SJSA1 (cell line): ENCODE data around the gene FZD8. TPM values are rescaled to one million over a fixed set of nuclear protein-coding genes. Genes with fewer than 3 reads are reported as not detected.

ENCODE experiments used
- DNase-seq, 2 experiments: peaks; one replicate each; pipeline ENCODE4 v3.0.0-alpha.2; 2015 to 2020; ENCODE audit warnings: low spot score in 2 of 2, low read depth in 1 of 2
- H3K27ac ChIP-seq: fragments of 250-450 bp; sonication (Bioruptor Pico); 2 replicates; pipeline ENCODE4 v1.5.1; 2020; ENCODE audit warnings: mild to moderate bottlenecking, moderate library complexity
- H3K27me3 ChIP-seq: fragments of 250-450 bp; sonication (Bioruptor Pico); replicated peaks from 2 replicates; pipeline ENCODE4 v1.5.1; 2020; ENCODE audit warnings: mild to moderate bottlenecking, moderate library complexity
- H3K36me3 ChIP-seq: fragments of 250-450 bp; sonication (Bioruptor Pico); 2 replicates; pipeline ENCODE4 v1.5.1; 2020; ENCODE audit warnings: mild to moderate bottlenecking
- H3K4me1 ChIP-seq: fragments of 250-450 bp; sonication (Bioruptor Pico); replicated peaks from 2 replicates; pipeline ENCODE4 v1.6.1; 2021; ENCODE audit warnings: mild to moderate bottlenecking
- H3K4me3 ChIP-seq: fragments of 250-450 bp; sonication (Bioruptor Pico); 2 replicates; pipeline ENCODE4 v1.5.1; 2020; ENCODE audit warnings: mild to moderate bottlenecking
- H3K9me3 ChIP-seq: fragments of 250-450 bp; sonication (Bioruptor Pico); replicated peaks from 2 replicates; pipeline ENCODE4 v1.5.1; 2020; ENCODE audit warnings: mild to moderate bottlenecking
- total RNA-seq: library from RNA; depleted of rRNA; stranded (reverse); fragments of >200 nt; shearing (Covaris generic); gene quantifications from 2 replicates; pipeline ENCODE4 v1.2.3, GENCODE V29; 2014

Gene FZD8
- total RNA-seq, 1 experiment from 2014 or later, result 15.7 TPM

- Histone ChIP-seq H3K36me3 (peaks cover 25% of the 10 kb centered on the region), H3K4me1 (peaks cover 22% of the 10 kb centered on the region), H3K27me3 (no peaks in the 10 kb centered on the region), H3K9me3 (peaks cover 5% of the 10 kb centered on the region; the same call in 1 of the 2 replicates), H3K4me3 (no peak overlapping the region), H3K27ac (no peak overlapping the region)
- DNase-seq, result no peak
Measured at GRCh38 chr10:35638101-35638500, 4.0 kb downstream of the FZD8 start.

GRCh38 chr10:35637462-35637861, 4.6 kb downstream of the FZD8 start:
- Histone ChIP-seq H3K9me3 (peaks cover 5% of the 10 kb centered on the region; the same call in 1 of the 2 replicates), H3K27me3 (no peaks in the 10 kb centered on the region), H3K36me3 (peaks cover 25% of the 10 kb centered on the region), H3K4me1 (peaks cover 15% of the 10 kb centered on the region), H3K27ac (no peak overlapping the region), H3K4me3 (no peak overlapping the region)
- DNase-seq, result no peak

GRCh38 chr10:35636956-35637355, 5.1 kb downstream of the FZD8 start:
- Histone ChIP-seq H3K4me3 (no peak overlapping the region), H3K9me3 (peaks cover 5% of the 10 kb centered on the region; the same call in 1 of the 2 replicates), H3K27me3 (no peaks in the 10 kb centered on the region)

GRCh38 chr10:35635576-35635975, 6.5 kb downstream of the FZD8 start:
- peak; percentile 66 to 67 for DNase-seq
- Histone ChIP-seq H3K4me1 (peaks cover 10% of the 10 kb centered on the region), H3K36me3 (peaks cover 15% of the 10 kb centered on the region), H3K9me3 (no peaks in the 10 kb centered on the region; the same call in 1 of the 2 replicates), H3K4me3 (no peak overlapping the region), H3K27me3 (no peaks in the 10 kb centered on the region), H3K27ac (no peak overlapping the region)

More at GRCh38 chr10:35636956-35637355, 5.1 kb downstream of the FZD8 start:
- Histone ChIP-seq H3K36me3 (peaks cover 25% of the 10 kb centered on the region), H3K27ac (no peak overlapping the region), H3K4me1 (peaks cover 14% of the 10 kb centered on the region)
- DNase-seq, result no peak

- Histone ChIP-seq H3K36me3 (peaks cover 5% of the 10 kb centered on the region), H3K27ac (no peak overlapping the region), H3K4me1 (0 out of 2 replicates have a peak, but pooled peaks cover 3% of the 10 kb centered on the region), H3K9me3 (no peaks in the 10 kb centered on the region; the same call in 1 of the 2 replicates), H3K27me3 (no peaks in the 10 kb centered on the region), H3K4me3 (no peak overlapping the region)
- no peak for DNase-seq
Measured at GRCh38 chr10:35633006-35633980, 8.8 kb downstream of the FZD8 start.

- H3K27ac ChIP-seq, result no peak overlapping the region
- no peaks in the 10 kb centered on the region; the same call in 1 of the 2 replicates for H3K9me3 ChIP-seq
- peaks cover 6% of the 10 kb centered on the region for H3K4me1 ChIP-seq
- no peaks in the 10 kb centered on the region for H3K36me3 ChIP-seq
- no peak for DNase-seq
- no peaks in the 10 kb centered on the region for H3K27me3 ChIP-seq
- no peak overlapping the region for H3K4me3 ChIP-seq
Measured at GRCh38 chr10:35632027-35632426, 10.1 kb downstream of the FZD8 start.

- no peaks in the 10 kb centered on the region for H3K36me3 ChIP-seq
- peaks cover 11% of the 10 kb centered on the region for H3K4me1 ChIP-seq
- DNase-seq, result no peak
- H3K27ac ChIP-seq, result no peak overlapping the region
- no peaks in the 10 kb centered on the region; the same call in 1 of the 2 replicates for H3K9me3 ChIP-seq
- no peaks in the 10 kb centered on the region for H3K27me3 ChIP-seq
- no peak overlapping the region for H3K4me3 ChIP-seq
Measured at GRCh38 chr10:35631404-35631803, 10.7 kb downstream of the FZD8 start.

GRCh38 chr10:35626971-35627507, 15.1 kb downstream of the FZD8 start:
- H3K27ac ChIP-seq, result no peak overlapping the region; the same call in 1 of the 2 replicates
- DNase-seq, result no peak
- H3K36me3 ChIP-seq, result no peaks in the 10 kb centered on the region
- no peaks in the 10 kb centered on the region for H3K27me3 ChIP-seq
- H3K9me3 ChIP-seq, result no peaks in the 10 kb centered on the region
- H3K4me3 ChIP-seq, result no peak overlapping the region
- peaks cover 8% of the 10 kb centered on the region for H3K4me1 ChIP-seq

- no peak overlapping the region for H3K4me3 ChIP-seq
- no peaks in the 10 kb centered on the region for H3K9me3 ChIP-seq
- H3K36me3 ChIP-seq, result no peaks in the 10 kb centered on the region
- H3K4me1 ChIP-seq, result no peaks in the 10 kb centered on the region
- H3K27me3 ChIP-seq, result no peaks in the 10 kb centered on the region; the same call in 1 of the 2 replicates
- DNase-seq, result no peak
- H3K27ac ChIP-seq, result no peak overlapping the region
Measured at GRCh38 chr10:35614312-35614711, 27.8 kb downstream of the FZD8 start.

GRCh38 chr10:35613597-35614226, 28.4 kb downstream of the FZD8 start:
- Histone ChIP-seq H3K9me3 (no peaks in the 10 kb centered on the region), H3K4me3 (no peak overlapping the region), H3K27me3 (no peaks in the 10 kb centered on the region; the same call in 1 of the 2 replicates), H3K36me3 (no peaks in the 10 kb centered on the region), H3K4me1 (no peaks in the 10 kb centered on the region), H3K27ac (no peak overlapping the region)
- DNase-seq, result no peak

- Histone ChIP-seq H3K27ac (no peak overlapping the region), H3K4me1 (no peaks in the 10 kb centered on the region), H3K27me3 (no peaks in the 10 kb centered on the region; the same call in 1 of the 2 replicates), H3K36me3 (no peaks in the 10 kb centered on the region), H3K4me3 (no peak overlapping the region), H3K9me3 (no peaks in the 10 kb centered on the region)
- no peak for DNase-seq
Measured at GRCh38 chr10:35613107-35613440, 29.0 kb downstream of the FZD8 start.

- Histone ChIP-seq H3K27ac (no peak overlapping the region), H3K9me3 (no peaks in the 10 kb centered on the region), H3K4me1 (no peaks in the 10 kb centered on the region), H3K4me3 (no peak overlapping the region), H3K36me3 (no peaks in the 10 kb centered on the region), H3K27me3 (no peaks in the 10 kb centered on the region; the same call in 1 of the 2 replicates)
- DNase-seq, result no peak
Measured at GRCh38 chr10:35612385-35613106, 29.6 kb downstream of the FZD8 start.

GRCh38 chr10:35611750-35612149, 30.3 kb downstream of the FZD8 start:
- H3K4me1 ChIP-seq, result no peaks in the 10 kb centered on the region
- H3K4me3 ChIP-seq, result no peak overlapping the region
- no peak for DNase-seq
- H3K9me3 ChIP-seq, result no peaks in the 10 kb centered on the region
- no peaks in the 10 kb centered on the region for H3K36me3 ChIP-seq
- no peak overlapping the region for H3K27ac ChIP-seq
- no peaks in the 10 kb centered on the region; the same call in 1 of the 2 replicates for H3K27me3 ChIP-seq
